NOMO-1 (cell line): ENCODE results near the gene TMEM44.
"Not testable (repeated sequence)": the region's sequence is repeated elsewhere in the genome, so short reads cannot be mapped to it uniquely, and the experiment has no call there.

Experiments used
- DNase-seq, 2 experiments: peaks; one replicate each; lab custom pipeline; 2025; ENCODE audit not compliant: unreplicated experiment in 2 of 2; lab: John Stamatoyannopoulos, UW

TMEM44 gene

DNA sequence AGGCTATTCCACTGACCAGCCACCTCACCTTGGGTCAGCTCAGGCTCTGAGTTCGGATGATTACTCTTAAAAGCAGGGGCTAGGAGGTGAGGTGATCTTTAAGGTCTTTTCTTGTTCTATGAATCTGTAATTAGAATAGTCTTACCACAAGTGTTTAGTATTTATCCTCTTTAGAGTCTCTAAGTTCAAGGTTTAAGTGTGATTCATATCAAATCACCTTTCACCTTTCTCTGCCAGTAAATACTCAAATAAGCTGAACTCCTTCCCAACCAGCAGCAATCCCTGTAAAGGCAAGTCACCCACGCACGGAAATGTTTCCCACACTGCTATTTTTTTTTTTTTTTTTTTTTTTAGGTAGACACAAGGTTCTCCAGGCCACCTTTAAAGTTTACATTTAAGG is 14.5 kb upstream of the TMEM44 start:
- DNase-seq = no peak

DNA sequence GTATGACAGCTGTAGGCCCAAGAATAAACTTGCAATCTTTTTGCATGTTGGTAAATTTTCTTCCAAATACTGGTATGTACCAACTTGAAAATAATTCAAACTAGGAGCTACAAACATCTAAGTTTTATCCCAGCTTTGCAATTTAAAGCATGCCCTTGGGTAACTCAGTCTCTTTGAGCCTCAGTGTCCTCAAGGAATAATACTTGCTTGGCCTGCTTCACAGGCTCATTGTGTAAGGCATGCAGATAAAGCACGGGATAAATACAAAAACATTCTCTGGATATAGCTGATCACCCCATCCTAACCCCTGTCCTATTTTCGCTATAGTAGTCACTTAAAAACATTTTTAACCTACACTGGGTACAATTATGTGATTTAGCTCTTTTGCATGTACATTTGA is 9.6 kb upstream of the TMEM44 start:
- no peak for DNase-seq

DNA sequence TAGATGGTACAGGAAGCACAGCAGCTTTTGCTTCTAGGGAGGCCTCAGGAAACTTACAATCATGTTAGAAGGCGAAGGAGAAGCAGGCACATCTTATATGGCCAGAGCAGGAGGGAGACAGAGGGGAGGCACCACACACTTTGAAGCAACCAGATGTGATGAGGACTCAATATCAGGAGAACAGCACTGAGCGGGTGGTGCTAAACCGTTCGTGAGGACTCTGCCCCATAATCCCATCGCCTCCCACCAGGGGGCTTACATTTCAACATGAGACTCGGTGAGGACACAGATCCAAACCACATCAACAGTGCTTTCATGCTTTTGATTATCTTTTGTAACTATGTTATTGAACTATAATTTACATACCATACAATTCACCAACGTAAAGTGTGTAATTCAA is 7.6 kb upstream of the TMEM44 start:
- no peak for DNase-seq

- DNase-seq = no peak
Observed at GRCh38 chr3:194638991-194639605, 5.9 kb upstream of the TMEM44 start.

GRCh38 chr3:194637541-194638400 is 4.6 kb upstream of the TMEM44 start:
- DNase-seq = no peak

DNA sequence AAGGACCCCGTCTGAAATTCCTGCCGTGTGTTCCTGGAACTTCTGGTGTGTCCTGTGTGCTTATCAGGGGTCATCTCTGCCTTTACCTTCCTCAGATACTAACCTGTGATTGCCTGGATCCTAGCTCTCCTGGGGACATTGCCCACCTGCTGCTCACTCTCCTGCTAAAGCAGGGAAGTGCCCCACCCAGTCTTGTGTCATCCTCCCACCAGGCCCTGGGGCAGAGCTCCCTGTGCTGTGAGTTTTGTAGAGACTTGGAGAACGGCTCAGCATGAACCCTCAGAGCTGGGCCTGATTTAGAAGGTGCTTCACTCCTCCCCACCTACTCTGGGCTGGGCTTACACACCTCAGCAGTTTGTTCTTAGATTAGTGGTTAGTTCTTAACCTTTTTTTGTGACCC is 3.8 kb upstream of the TMEM44 start:
- DNase-seq = no peak

DNA sequence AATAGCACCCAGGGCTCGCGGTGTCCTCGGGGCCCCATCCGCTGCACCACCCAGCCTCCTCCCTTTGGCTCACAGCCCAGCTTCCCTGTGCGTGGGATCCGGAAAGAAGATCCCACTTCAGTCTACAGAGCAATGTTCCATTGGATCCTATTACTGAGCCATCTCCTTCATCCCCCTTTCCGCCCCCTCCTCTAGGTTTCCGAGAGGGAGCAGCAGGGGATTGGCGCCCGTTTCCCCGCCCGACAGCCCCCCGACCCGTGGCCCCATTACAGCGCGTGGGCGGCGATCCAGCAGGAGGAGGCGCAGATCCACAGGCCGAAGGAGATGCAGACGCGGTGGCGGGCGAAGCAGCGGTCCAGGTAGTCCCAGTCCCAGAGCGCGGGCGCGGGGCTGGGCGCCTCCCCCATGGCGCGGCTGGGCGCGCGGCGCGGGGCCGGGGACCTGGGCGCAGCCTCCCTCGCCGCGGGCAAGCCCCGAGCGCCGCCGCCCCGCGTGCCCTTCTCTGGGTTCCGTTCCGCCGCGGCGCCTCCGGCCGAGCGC is 340 bp downstream of the TMEM44 start:
- DNase-seq = no peak

GRCh38 chr3:194632226-194632808 is 902 bp downstream of the TMEM44 start:
- no peak for DNase-seq

DNA sequence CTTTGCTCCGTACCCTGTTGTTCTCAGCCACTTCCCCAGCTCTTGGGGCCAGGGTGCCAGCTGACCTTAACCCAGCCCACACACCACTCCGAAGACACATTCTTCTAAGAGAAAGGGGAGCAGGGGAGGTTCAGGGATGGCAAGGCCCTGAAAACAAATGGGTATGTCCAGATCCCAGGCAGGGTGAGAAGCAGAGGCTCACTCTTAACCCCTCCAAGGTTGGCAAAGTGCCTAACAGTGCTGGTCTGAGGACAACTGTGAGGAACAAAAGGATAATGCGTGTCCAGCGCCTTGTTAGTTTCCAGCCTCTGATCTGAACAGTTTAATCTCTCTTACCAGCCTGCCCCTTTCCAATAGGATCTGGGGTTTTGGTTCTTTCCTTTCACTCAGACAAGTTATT is 1.5 kb downstream of the TMEM44 start:
- no peak for DNase-seq

DNA sequence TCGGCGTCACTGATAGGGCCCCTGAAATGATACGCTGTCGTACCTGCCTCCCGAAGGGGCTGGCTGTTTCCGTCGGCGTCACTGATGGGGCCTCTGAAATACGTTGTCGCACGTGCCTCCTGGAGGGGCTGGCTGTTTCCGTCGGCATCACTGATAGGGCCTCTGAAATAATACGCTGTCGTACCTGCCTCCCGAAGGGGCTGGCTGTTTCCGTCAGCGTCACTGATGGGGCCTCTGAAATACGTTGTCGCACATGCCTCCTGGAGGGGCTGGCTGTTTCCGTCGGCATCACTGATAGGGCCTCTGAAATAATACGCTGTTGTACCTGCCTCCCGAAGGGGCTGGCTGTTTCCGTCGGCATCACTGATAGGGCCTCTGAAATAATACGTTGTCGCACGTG is 2.5 kb downstream of the TMEM44 start:
- not testable (repeated sequence) for DNase-seq

GRCh38 chr3:194624956-194625355 is 8.3 kb downstream of the TMEM44 start:
- DNase-seq = no peak

DNA sequence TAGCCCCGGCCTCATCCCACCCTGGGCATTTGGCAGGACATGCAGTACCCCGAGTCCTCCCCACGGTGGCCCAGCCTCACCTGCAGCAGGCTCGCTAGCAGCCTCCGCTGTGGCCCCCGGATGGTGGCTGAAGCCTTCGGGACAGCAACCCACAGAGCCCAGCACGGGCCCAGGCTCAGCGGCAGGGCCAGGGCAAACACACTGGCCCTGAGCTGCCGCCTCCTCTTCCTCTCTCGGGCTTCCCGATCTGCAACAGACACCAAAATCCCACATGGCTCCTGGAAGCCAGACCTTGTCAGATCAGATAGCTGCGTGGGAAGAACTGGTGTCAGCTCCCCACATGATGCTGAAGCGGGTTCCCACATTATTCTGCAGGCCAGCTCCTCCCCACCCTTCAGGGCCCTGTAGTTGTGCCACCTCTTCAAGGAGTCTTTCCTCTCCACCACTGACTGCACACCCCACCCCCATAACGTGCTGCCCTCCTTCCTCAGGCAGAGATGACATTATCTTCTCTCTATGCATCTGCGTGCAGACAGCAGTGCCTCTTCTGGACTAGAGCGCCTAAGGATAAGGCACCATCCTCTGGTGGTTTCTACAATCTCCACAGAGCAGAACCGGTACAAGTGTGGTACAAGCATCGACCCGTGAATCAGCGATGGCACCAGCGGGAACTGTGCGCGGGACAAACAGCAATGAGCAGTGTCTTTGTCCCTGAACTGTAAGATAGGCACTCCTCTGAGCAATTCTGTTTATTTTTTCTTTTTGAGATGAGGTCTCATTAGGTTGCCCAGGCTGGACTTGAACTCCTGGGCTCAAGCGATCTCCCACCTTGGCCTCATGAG is 9.5 kb downstream of the TMEM44 start:
- DNase-seq = no peak

GRCh38 chr3:194622621-194623340 is 10.4 kb downstream of the TMEM44 start:
- DNase-seq = no peak

DNA sequence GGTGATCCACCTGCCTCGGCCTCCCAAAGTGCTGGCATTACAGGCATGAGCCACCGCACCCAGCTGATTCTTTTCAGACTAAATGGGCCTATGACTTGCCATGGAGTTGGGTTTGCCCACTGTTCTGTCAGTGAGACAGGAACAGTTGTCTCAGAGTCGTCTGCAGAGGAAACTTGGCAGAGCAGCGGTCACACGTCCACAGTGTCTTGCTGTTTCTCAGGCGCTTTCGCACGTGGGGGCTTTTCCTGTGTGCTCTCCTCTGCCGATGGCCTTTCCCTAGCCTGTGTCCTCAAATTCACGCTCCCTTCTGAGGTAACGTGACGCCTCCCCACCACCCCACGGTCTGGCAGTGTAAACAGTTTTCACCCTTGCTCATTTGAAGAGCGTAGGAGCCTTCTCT is 11.3 kb downstream of the TMEM44 start:
- DNase-seq = no peak

- no peak for DNase-seq
Observed at GRCh38 chr3:194620196-194620595, 13.0 kb downstream of the TMEM44 start.

GRCh38 chr3:194619741-194620140 is 13.5 kb downstream of the TMEM44 start:
- DNase-seq = no peak

DNA sequence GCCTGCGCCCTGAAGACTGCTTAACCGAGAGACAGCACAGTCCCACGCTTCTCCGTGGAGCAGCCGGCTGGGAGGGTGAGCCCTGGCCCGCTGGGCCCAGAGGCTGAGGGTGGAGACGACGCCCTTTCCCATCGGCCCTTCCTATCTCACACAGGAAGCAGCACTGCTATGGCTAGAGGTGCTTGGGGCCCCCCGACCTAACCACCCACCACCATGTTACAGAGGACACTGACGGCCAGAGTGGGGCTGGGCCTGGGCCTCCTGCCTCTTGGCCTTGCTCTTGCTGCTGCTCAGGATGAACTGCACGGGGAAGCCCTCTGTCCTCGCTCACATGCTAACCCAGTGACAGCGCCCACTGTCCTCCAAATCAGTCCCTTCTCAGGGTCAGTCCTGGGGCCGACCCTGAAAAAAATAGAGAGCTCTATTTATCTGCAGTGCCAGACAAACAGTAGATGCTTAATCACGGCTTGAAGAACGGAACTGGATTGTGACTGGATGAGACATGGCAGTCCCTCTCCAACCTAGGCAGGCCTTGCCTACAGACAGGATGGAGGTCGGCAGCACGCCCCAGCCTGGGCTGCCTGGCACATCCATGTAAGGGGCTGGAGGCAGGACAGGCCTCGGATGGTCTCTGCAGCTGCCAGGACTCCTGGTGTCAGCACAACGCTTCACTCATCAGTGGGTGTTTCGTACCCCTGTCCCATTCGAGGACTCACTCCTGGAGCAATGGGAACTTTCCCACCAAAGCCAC is 14.2 kb downstream of the TMEM44 start:
- no peak for DNase-seq

DNA sequence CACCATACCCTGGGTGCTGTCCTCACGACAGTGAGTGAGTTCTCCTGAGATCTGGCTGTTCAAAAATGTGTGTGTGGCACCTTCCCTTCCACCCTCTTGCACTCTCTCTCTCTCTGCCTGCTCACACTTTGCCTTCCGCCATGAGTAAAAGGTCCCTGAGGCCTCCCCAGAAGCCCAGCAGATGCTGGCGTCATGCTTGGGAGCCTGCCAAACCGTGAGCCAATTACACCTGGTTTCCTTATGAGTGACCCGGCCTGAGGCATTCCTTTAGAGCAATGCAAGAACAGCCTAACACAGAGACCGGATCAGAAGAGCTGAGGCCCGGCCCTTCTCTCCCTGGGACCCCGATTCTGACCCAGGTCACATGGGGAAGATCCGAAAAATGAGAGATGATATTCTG is 15.4 kb downstream of the TMEM44 start:
- DNase-seq = no peak

- DNase-seq = no peak
Observed at GRCh38 chr3:194617143-194617671, 16.0 kb downstream of the TMEM44 start.
